K562 (cell line): ENCODE data around the gene STMND1.

Experiments
- CXXC5 ChIP-seq: fragments of 250-450 bp; sonication (Bioruptor Pico); IDR thresholded peaks from 2 replicates; pipeline ENCODE4 v1.8.0; 2022; ENCODE audit warnings: inconsistent platforms, mild to moderate bottlenecking, moderate library complexity
- FOXJ3 ChIP-seq: sonication (generic); formaldehyde crosslinking; IDR thresholded peaks from 2 replicates; pipeline ENCODE4 v1.4.0; 2020; ENCODE audit warnings: mild to moderate bottlenecking, missing genetic modification reagents
- SP1 ChIP-seq: sonication (generic); formaldehyde crosslinking; IDR thresholded peaks from 2 replicates; pipeline ENCODE4 v1.8.1; 2022; ENCODE audit warnings: mild to moderate bottlenecking, missing genetic modification reagents
- SREBF2 ChIP-seq: sonication (generic); formaldehyde crosslinking; IDR thresholded peaks from 2 replicates; pipeline ENCODE4 v1.4.0; 2020; ENCODE audit warnings: mild to moderate bottlenecking, missing genetic modification reagents
- XRCC4 ChIP-seq: IDR thresholded peaks from one replicate; pipeline ENCODE4 v1.6.1; 2011; ENCODE audit not compliant: insufficient read depth, insufficient read length; ENCODE audit errors: extremely low read depth
- ZNF232 ChIP-seq: sonication (generic); formaldehyde crosslinking; IDR thresholded peaks from 2 replicates; pipeline ENCODE4 v1.8.0; 2022; ENCODE audit warnings: mild to moderate bottlenecking, missing genetic modification reagents
- ZNF589 ChIP-seq: fragments of 200-800 bp; sonication (Bioruptor generic); IDR thresholded peaks from 2 replicates; pipeline ENCODE4 v1.6.1; 2016; ENCODE audit warnings: low read depth, missing genetic modification characterization, missing compliant biosample characterization
- TF ChIP-seq, protein P1 (sequence below): fragments of 250-450 bp; sonication (Bioruptor Pico); IDR thresholded peaks from 2 replicates; pipeline ENCODE4 v1.8.0; 2021; ENCODE audit warnings: moderate library complexity, mild to moderate bottlenecking, inconsistent platforms
- TF ChIP-seq, protein P2 (sequence below), 2 experiments: fragments of 200-800 bp in 1 of 2; sonication (Bioruptor generic) in 1 of 2; sonication (generic) in 1 of 2; formaldehyde crosslinking in 1 of 2; IDR thresholded peaks in 1 of 2; conservative IDR thresholded peaks in 1 of 2; 2 replicates each; pipeline versions ENCODE4 v1.5.0 to v1.6.1; 2016 to 2020; ENCODE audit warnings: missing compliant biosample characterization in 1 of 2, missing genetic modification characterization in 1 of 2, missing genetic modification reagents in 1 of 2

DNA sequence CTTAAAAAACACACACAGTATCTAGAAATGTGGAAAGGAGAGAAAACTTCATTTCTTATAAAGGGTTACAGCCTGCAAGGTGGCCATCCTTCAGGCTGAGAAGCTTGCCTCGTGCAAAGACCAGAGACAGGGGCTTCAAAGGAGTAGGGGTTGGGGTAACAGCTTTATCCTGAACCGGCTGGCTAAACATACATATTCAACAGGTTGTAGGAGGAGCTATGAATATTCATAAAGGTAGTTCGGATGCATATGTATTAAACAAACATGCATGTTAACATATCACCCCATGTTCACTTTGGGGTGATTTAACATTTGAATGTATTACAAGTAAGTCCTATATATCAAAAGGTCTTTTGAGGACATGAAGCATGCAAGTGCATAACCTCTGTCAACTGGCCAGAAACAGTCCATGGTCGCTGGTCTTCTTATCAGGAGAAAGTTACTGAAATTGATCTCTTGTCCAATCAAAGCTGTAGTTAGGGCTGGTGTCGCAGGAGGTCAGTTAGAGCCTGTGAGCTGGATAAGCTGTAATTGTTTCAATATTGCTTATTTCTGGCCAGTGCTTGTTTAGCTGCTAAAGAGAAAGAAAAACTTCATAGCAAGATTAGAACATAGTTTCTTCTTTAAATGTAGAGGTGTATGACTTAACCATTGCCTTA, 2.3 kb upstream of the STMND1 start:
- TF ChIP-seq CXXC5 (no peak), SREBF2 (no peak), SP1 (CRISPR knock-in tag) (no peak), ZNF589 (CRISPR knock-in tag) (no peak), ZNF232 (CRISPR knock-in tag) (no peak), FOXJ3 (CRISPR knock-in tag) (no peak), XRCC4 (no peak)
- TF ChIP-seq, protein P1, sequence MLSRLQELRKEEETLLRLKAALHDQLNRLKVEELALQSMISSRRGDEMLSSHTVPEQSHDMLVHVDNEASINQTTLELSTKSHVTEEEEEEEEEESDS (CRISPR knock-in tag) = no peak
- TF ChIP-seq, protein P2, sequence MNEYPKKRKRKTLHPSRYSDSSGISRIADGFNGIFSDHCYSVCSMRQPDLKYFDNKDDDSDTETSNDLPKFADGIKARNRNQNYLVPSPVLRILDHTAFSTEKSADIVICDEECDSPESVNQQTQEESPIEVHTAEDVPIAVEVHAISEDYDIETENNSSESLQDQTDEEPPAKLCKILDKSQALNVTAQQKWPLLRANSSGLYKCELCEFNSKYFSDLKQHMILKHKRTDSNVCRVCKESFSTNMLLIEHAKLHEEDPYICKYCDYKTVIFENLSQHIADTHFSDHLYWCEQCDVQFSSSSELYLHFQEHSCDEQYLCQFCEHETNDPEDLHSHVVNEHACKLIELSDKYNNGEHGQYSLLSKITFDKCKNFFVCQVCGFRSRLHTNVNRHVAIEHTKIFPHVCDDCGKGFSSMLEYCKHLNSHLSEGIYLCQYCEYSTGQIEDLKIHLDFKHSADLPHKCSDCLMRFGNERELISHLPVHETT (CRISPR knock-in tag; conservative IDR thresholded peaks at IDR 0.05 in 1 of 2, IDR thresholded peaks at IDR 0.05 in 1 of 2) = no peak
